A549 (cell line): ENCODE results near the gene ZGPAT. TPM values are rescaled to one million over a fixed set of nuclear protein-coding genes. Genes with fewer than 3 reads are reported as not detected.

Experiments used
- ATAC-seq, 2 experiments: fragments of 200-7000 bp in 1 of 2; fragments of >200 bp in 1 of 2; cut with Nextera tagmentation in 1 of 2; cut with Tn5 transposase in 1 of 2; 3 replicates each; pipeline versions ENCODE4 v1.8.0 to v1.9.1; 2018 to 2020; ENCODE audit warnings: mild to moderate bottlenecking in 1 of 2, moderate library complexity in 1 of 2
- CTCF ChIA-PET: fragments of 300-600 bp; sonication (Branson Sonifier 250); formaldehyde crosslinking; extraction: SDS; loops from one replicate; lab custom pipeline; 2021; ENCODE audit warnings: antibody characterized with exemption, inconsistent platforms; lab: Yijun Ruan, JAX
- POLR2A ChIA-PET: fragments of 350-600 bp; formaldehyde crosslinking; extraction: SDS; loops from one replicate; lab custom pipeline; 2021; ENCODE audit warnings: antibody characterized with exemption, inconsistent platforms; lab: Yijun Ruan, JAX
- DNase-seq, 2 experiments: peaks; one replicate each; pipeline versions ENCODE4 v3.0.0 to v3.0.0-alpha.2; 2011 to 2016; ENCODE audit warnings: low read depth in 1 of 2, low spot score in 1 of 2
- FAIRE-seq: peaks from 2 replicates; lab custom pipeline; 2011; peaks lifted over from hg19 to GRCh38; lab: Jason Lieb, UNC
- H3K27ac ChIP-seq, 2 experiments: fragments of >200 bp; sonication (Bioruptor Twin); formaldehyde crosslinking; 3 replicates each; pipeline ENCODE4 v1.5.1; 2016 to 2017
- H3K4me1 ChIP-seq: fragments of >200 bp; sonication (Bioruptor Twin); formaldehyde crosslinking; 3 replicates; pipeline ENCODE4 v1.6.1; 2016
- H3K4me2 ChIP-seq: fragments of >200 bp; sonication (Bioruptor Twin); formaldehyde crosslinking; 3 replicates; pipeline ENCODE4 v1.6.1; 2016
- H3K4me3 ChIP-seq: fragments of >200 bp; sonication (Bioruptor Twin); formaldehyde crosslinking; 3 replicates; pipeline ENCODE4 v1.5.1; 2016
- H3K9me3 ChIP-seq: fragments of >200 bp; sonication (Bioruptor Twin); formaldehyde crosslinking; 3 replicates; pipeline ENCODE4 v1.6.1; 2016
- CBX2 ChIP-seq: fragments of 200-600 bp; sonication (generic); IDR thresholded peaks from 2 replicates; pipeline ENCODE4 v1.6.1; 2016; ENCODE audit warnings: low read depth, mild to moderate bottlenecking, borderline replicate concordance
- CBX8 ChIP-seq: fragments of 200-600 bp; sonication (generic); IDR thresholded peaks from 2 replicates; pipeline ENCODE4 v1.6.1; 2016
- EP300 ChIP-seq, 2 experiments: fragments of >200 bp; sonication (Bioruptor Twin); formaldehyde crosslinking; IDR thresholded peaks; 2 replicates in 1 of 2; 3 replicates in 1 of 2; pipeline ENCODE4 v1.6.1; 2016 to 2017
- FOSB ChIP-seq: fragments of 250-450 bp; sonication (Bioruptor Pico); IDR thresholded peaks from 2 replicates; pipeline ENCODE4 v1.5.0; 2020; ENCODE audit warnings: mild to moderate bottlenecking, moderate library complexity
- FOSL2 ChIP-seq, 2 experiments: fragments of 450-650 bp in 1 of 2; fragments of >200 bp in 1 of 2; sonication (Bioruptor Twin) in 1 of 2; formaldehyde crosslinking; IDR thresholded peaks; 2 replicates each; pipeline versions ENCODE4 v1.5.0 to v1.6.1; 2016 to 2020; ENCODE audit warnings: mild to moderate bottlenecking in 1 of 2, moderate library complexity in 1 of 2
- GATA3 ChIP-seq: IDR thresholded peaks from 2 replicates; pipeline ENCODE4 v1.6.1; 2012; ENCODE audit warnings: borderline replicate concordance
- HDAC2 ChIP-seq: fragments of 200-600 bp; sonication (generic); IDR thresholded peaks from 2 replicates; pipeline ENCODE4 v1.6.1; 2016
- HEYL ChIP-seq: fragments of 250-450 bp; sonication (Bioruptor Pico); IDR thresholded peaks from 2 replicates; pipeline ENCODE4 v1.8.0; 2021; ENCODE audit warnings: mild to moderate bottlenecking, moderate library complexity
- HOXB13 ChIP-seq: fragments of 250-450 bp; sonication (Bioruptor Pico); IDR thresholded peaks from 2 replicates; pipeline ENCODE4 v1.5.0; 2020; ENCODE audit warnings: low read depth, mild to moderate bottlenecking, moderate library complexity
- JUNB ChIP-seq: fragments of >200 bp; sonication (Bioruptor Twin); formaldehyde crosslinking; IDR thresholded peaks from 2 replicates; pipeline ENCODE4 v1.6.1; 2016
- KDM1A ChIP-seq: fragments of 200-600 bp; sonication (generic); IDR thresholded peaks from 2 replicates; pipeline ENCODE4 v1.6.1; 2016; ENCODE audit warnings: low read depth, mild to moderate bottlenecking
- KDM5A ChIP-seq: fragments of 200-600 bp; sonication (generic); IDR thresholded peaks from 2 replicates; pipeline ENCODE4 v1.6.1; 2016; ENCODE audit warnings: antibody characterized with exemption, mild to moderate bottlenecking
- NPAS2 ChIP-seq: fragments of 250-450 bp; sonication (Bioruptor Pico); IDR thresholded peaks from 2 replicates; pipeline ENCODE4 v1.8.0; 2022; ENCODE audit warnings: mild to moderate bottlenecking, moderate library complexity, borderline replicate concordance
- PHF8 ChIP-seq: fragments of 200-600 bp; sonication (generic); IDR thresholded peaks from 2 replicates; pipeline ENCODE4 v1.6.1; 2016; ENCODE audit warnings: low read depth, mild to moderate bottlenecking, antibody characterized with exemption, moderate library complexity, borderline replicate concordance
- RAD21 ChIP-seq, 2 experiments: fragments of >200 bp in 1 of 2; sonication (Bioruptor Twin) in 1 of 2; formaldehyde crosslinking in 1 of 2; IDR thresholded peaks in 1 of 2; conservative IDR thresholded peaks in 1 of 2; 2 replicates in 1 of 2; 3 replicates in 1 of 2; pipeline ENCODE4 v1.6.1; 2012 to 2018; ENCODE audit warnings: inconsistent platforms in 1 of 2
- RFX5 ChIP-seq: fragments of 450-650 bp; IDR thresholded peaks from 2 replicates; pipeline ENCODE4 v1.7.1; 2014; ENCODE audit warnings: antibody characterized with exemption, mild to moderate bottlenecking, moderate library complexity
- SREBF2 ChIP-seq: fragments of 450-650 bp; IDR thresholded peaks from 2 replicates; pipeline ENCODE4 v1.6.1; 2014; ENCODE audit warnings: mild to moderate bottlenecking, moderate library complexity
- TFCP2L1 ChIP-seq: fragments of 250-450 bp; sonication (Bioruptor Pico); IDR thresholded peaks from 2 replicates; pipeline ENCODE4 v1.5.0; 2021; ENCODE audit warnings: mild to moderate bottlenecking
- ZFP36 ChIP-seq: fragments of 450-650 bp; IDR thresholded peaks from 2 replicates; pipeline ENCODE4 v1.6.1; 2014; ENCODE audit warnings: borderline replicate concordance; ENCODE audit not compliant: partially characterized antibody
- WGBS: methylation state at CpG from one replicate; pipeline ENCODE4 v1.1.6; 2017; ENCODE audit errors: missing lambda C conversion rate; 5-methylcytosine and 5-hydroxymethylcytosine counted together
- polyA plus RNA-seq, 4 experiments: library from polyadenylated mRNA; depleted of rRNA in 3 of 4; stranded (reverse); fragments of >200 nt; fragmentation: RNase III in 1 of 4; extraction: RNeasy Plus Mini Kit Qiagen cat#74134 plus additional on column Dnase treatment in 1 of 4; gene quantifications; 2 replicates in 3 of 4; 3 replicates in 1 of 4; pipeline ENCODE4 v1.2.3, GENCODE V29; 2011 to 2017
- TF ChIP-seq, protein P1 (sequence below): fragments of 250-450 bp; sonication (Bioruptor Pico); IDR thresholded peaks from 2 replicates; pipeline ENCODE4 v1.5.0; 2020; ENCODE audit warnings: low read depth, mild to moderate bottlenecking, moderate library complexity
- TF ChIP-seq, protein P2 (sequence below): fragments of 450-650 bp; IDR thresholded peaks from 2 replicates; pipeline ENCODE4 v1.6.1; 2014; ENCODE audit warnings: antibody characterized with exemption
- TF ChIP-seq, protein P3 (sequence below): fragments of 150-350 bp; IDR thresholded peaks from 2 replicates; pipeline ENCODE4 v1.6.1; 2014; ENCODE audit warnings: low read depth, mild to moderate bottlenecking, low read length
- TF ChIP-seq, protein P4 (sequence below): fragments of >200 bp; sonication (Bioruptor Twin); formaldehyde crosslinking; IDR thresholded peaks from 3 replicates; pipeline ENCODE4 v1.6.1; 2016

The ZGPAT gene
- polyA plus RNA-seq, 2 of the 4 experiments (the other 2 are of a cell fraction) = 9.5 to 23.9 TPM

- Histone ChIP-seq H3K9me3 (no peaks in the 10 kb centered on the region), H3K4me2 (no peak overlapping the region), H3K27ac (peak overlapping the region in 1 of 2 experiments; percentile 93; a peak in 3 of 6 replicates), H3K4me3 (no peak overlapping the region), H3K4me1 (peaks cover 24% of the 10 kb centered on the region)
- TF ChIP-seq HDAC2 (no peak), PHF8 (no peak)
- FAIRE-seq (no peak), ATAC-seq (no peak), DNase-seq (no peak)
- CTCF ChIA-PET = interaction anchor here (0.7 to 4.3 kb wide), 5 partner anchors 9 to 142 kb away, joined by 3 to 34 read pairs (median 6); partner anchors contain the start of gene PTK6
- 93% methylated on average over 8 of the region's 13 CpGs for WGBS
- POLR2A ChIA-PET = no interaction called here
Observed at GRCh38 chr20:63680427-63680826, 27.4 kb upstream of the ZGPAT start.

DNA sequence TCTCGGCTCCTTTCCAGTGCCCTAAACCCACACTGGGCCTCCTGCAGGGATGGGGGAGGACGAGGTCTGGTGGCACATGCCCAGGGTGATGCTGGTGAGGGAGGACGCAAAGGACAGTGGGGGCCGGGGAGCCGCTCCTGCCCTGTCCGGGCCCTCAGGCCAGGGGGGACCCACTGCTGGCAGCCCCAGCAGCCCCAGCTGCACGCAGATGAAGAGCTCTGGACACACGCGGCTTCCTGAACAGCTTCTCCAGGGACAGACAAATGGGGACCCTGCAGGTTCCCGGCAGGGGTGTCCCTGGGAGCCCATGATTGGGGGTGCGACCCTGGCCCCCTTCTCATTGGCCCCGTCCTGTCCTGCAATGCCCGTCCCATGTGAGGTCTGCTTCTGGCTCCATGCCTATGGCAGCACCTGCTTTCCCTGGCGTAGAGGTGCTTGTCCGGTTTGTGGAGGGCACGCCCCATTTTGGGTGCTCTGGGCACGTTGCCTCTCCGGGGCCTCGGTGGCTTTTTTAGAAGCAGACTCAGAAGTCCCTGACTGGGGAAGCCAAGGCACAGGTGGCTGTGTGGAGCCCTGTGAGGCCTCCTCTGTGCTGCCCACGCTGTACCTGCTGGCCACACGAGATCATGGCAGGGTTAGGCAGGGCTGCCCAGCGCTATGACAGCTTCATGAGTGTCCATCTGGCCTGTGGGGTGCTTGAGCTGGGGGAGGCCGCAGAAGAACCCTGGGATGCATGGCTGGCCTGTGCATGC is 26.8 kb upstream of the ZGPAT start:
- H3K4me1 ChIP-seq = peaks cover 24% of the 10 kb centered on the region

GRCh38 chr20:63681609-63682142 is 26.2 kb upstream of the ZGPAT start:
- no peak overlapping the region for H3K4me3 ChIP-seq

More for the DNA sequence above, 26.8 kb upstream of the ZGPAT start:
- ATAC-seq (no peak), DNase-seq (no peak), FAIRE-seq (no peak)
- TF ChIP-seq EP300 (IDR thresholded peaks at IDR 0.05) (no peak), HEYL (no peak), FOSB (no peak), RFX5 (no peak), KDM5A (no peak), CBX2 (no peak), GATA3 (no peak), NPAS2 (CRISPR knock-in tag) (no peak), HOXB13 (CRISPR knock-in tag) (no peak), KDM1A (no peak), ZFP36 (no peak), FOSL2 (IDR thresholded peaks at IDR 0.05) (no peak), FOSL2 (CRISPR knock-in tag; IDR thresholded peaks at IDR 0.05) (no peak), PHF8 (no peak)
- TF ChIP-seq, protein P1, sequence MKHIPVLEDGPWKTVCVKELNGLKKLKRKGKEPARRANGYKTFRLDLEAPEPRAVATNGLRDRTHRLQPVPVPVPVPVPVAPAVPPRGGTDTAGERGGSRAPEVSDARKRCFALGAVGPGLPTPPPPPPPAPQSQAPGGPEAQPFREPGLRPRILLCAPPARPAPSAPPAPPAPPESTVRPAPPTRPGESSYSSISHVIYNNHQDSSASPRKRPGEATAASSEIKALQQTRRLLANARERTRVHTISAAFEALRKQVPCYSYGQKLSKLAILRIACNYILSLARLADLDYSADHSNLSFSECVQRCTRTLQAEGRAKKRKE (CRISPR knock-in tag) = no peak
- TF ChIP-seq, protein P2, sequence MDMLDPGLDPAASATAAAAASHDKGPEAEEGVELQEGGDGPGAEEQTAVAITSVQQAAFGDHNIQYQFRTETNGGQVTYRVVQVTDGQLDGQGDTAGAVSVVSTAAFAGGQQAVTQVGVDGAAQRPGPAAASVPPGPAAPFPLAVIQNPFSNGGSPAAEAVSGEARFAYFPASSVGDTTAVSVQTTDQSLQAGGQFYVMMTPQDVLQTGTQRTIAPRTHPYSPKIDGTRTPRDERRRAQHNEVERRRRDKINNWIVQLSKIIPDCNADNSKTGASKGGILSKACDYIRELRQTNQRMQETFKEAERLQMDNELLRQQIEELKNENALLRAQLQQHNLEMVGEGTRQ = no peak
- TF ChIP-seq, protein P3, sequence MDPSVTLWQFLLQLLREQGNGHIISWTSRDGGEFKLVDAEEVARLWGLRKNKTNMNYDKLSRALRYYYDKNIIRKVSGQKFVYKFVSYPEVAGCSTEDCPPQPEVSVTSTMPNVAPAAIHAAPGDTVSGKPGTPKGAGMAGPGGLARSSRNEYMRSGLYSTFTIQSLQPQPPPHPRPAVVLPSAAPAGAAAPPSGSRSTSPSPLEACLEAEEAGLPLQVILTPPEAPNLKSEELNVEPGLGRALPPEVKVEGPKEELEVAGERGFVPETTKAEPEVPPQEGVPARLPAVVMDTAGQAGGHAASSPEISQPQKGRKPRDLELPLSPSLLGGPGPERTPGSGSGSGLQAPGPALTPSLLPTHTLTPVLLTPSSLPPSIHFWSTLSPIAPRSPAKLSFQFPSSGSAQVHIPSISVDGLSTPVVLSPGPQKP = no peak
- TF ChIP-seq, protein P4, sequence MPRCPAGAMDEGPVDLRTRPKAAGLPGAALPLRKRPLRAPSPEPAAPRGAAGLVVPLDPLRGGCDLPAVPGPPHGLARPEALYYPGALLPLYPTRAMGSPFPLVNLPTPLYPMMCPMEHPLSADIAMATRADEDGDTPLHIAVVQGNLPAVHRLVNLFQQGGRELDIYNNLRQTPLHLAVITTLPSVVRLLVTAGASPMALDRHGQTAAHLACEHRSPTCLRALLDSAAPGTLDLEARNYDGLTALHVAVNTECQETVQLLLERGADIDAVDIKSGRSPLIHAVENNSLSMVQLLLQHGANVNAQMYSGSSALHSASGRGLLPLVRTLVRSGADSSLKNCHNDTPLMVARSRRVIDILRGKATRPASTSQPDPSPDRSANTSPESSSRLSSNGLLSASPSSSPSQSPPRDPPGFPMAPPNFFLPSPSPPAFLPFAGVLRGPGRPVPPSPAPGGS = no peak
- 93% methylated on average over 15 of the region's 23 CpGs for whole genome bisulfite sequencing
- Histone ChIP-seq H3K9me3 (no peaks in the 10 kb centered on the region), H3K27ac (peak overlapping the region; percentile 93 to 94), H3K4me2 (no peak overlapping the region), H3K4me3 (no peak overlapping the region)
- ChIA-PET CTCF (interaction anchor here (0.5 to 4.3 kb wide), 7 partner anchors 8 to 143 kb away, joined by 3 to 34 read pairs (median 4); partner anchors contain the start of gene PTK6), POLR2A (no interaction called here)

More at GRCh38 chr20:63681609-63682142, 26.2 kb upstream of the ZGPAT start:
- Histone ChIP-seq H3K4me1 (peaks cover 31% of the 10 kb centered on the region), H3K9me3 (no peaks in the 10 kb centered on the region), H3K27ac (peak overlapping the region; percentile 93 to 94), H3K4me2 (peak overlapping the region; percentile 70)
- 82% methylated on average over 7 of the region's 13 CpGs for WGBS
- no peak for FAIRE-seq
- CTCF ChIA-PET = interaction anchor here (0.5 to 4.3 kb wide), 9 partner anchors 10 to 186 kb away, joined by 3 to 34 read pairs (median 5); partner anchors contain the start of gene PTK6
- DNase-seq = no peak
- peak in 1 of 2 experiments; percentile 5; a peak in 3 of 6 replicates for ATAC-seq
- POLR2A ChIA-PET = interaction anchor here (1.0 to 1.7 kb wide), 4 partner anchors 23 to 54 kb away, joined by 3 to 7 read pairs (median 4); partner anchors contain the start of genes ARFRP1, GMEB2, RTEL1 and ZGPAT
- TF ChIP-seq TFCP2L1 (no peak), RAD21 (conservative IDR thresholded peaks at IDR 0.05 in 1 of 2, IDR thresholded peaks at IDR 0.05 in 1 of 2) (no peak), JUNB (no peak), SREBF2 (no peak), CBX8 (no peak)
